Ovary (tissue), 9 donors: Measurements from ENCODE around the gene PALD1. TPM values are rescaled to one million over a fixed set of nuclear protein-coding genes. Genes with fewer than 3 reads are reported as not detected.

ENCODE experiments used
- DNase-seq, 5 donors: peaks; one replicate each; pipeline ENCODE4 v3.0.0-alpha.2; 2019 to 2020
- H3K27ac ChIP-seq, 2 donors: fragments of 200-600 bp; one replicate each; pipeline versions ENCODE4 v1.5.1 to v1.8.0; 2019 to 2022
- H3K27me3 ChIP-seq: fragments of 200-600 bp; one replicate; pipeline ENCODE4 v1.8.0; 2022
- H3K36me3 ChIP-seq: fragments of 200-600 bp; sonication (generic); one replicate; pipeline ENCODE4 v1.5.1; 2019
- H3K4me1 ChIP-seq: one replicate; pipeline ENCODE4 v1.8.1; 2013; ENCODE audit warnings: mild to moderate bottlenecking, moderate library complexity; ENCODE audit not compliant: insufficient read depth
- H3K4me3 ChIP-seq: fragments of 200-600 bp; sonication (generic); one replicate; pipeline ENCODE4 v1.5.1; 2017
- H3K9me3 ChIP-seq, 2 donors: fragments of 200-600 bp in 1 of 2; sonication (generic) in 1 of 2; one replicate each; pipeline versions ENCODE4 v1.5.1 to v1.8.1; 2013 to 2019; ENCODE audit warnings: mild to moderate bottlenecking in 1 of 2, moderate library complexity in 1 of 2
- CTCF ChIP-seq, 3 donors: fragments of 450-650 bp in 2 of 3; fragments of 200-600 bp in 1 of 3; IDR thresholded peaks; one replicate each; pipeline versions ENCODE4 v1.5.1 to v1.8.0; 2016 to 2022; ENCODE audit warnings: antibody characterized with exemption in 3 of 3, mild to moderate bottlenecking in 1 of 3
- EP300 ChIP-seq: sonication (generic); formaldehyde crosslinking; IDR thresholded peaks from one replicate; pipeline ENCODE4 v1.6.1; 2017; ENCODE audit warnings: antibody characterized with exemption
- POLR2A ChIP-seq: fragments of 450-650 bp; IDR thresholded peaks from one replicate; pipeline ENCODE4 v1.6.1; 2017; ENCODE audit warnings: antibody characterized with exemption, mild to moderate bottlenecking, moderate library complexity
- WGBS, 3 donors: extraction: QIAGEN DNeasy Blood & Tissue Kit in 1 of 3; methylation state at CpG; one replicate each; pipeline versions ENCODE4 v1.1.5 to v1.1.7; 2013 to 2017; 5-methylcytosine and 5-hydroxymethylcytosine counted together
- intact Hi-C, 4 donors: fragments of 100-400 bp; cut with DNase I; formaldehyde crosslinking; loops; one replicate each; pipeline versions ENCODE4 v1.11.0 to v1.15.1; 2022 to 2023
- polyA plus RNA-seq, 2 donors: library from polyadenylated mRNA; stranded (reverse); fragments of 200-250 nt in 1 of 2; fragments of 350-450 nt in 1 of 2; fragmentation: Illumina TruSeq in 1 of 2; extraction: RNeasy Lipid Tissue Mini Kit (QIAGEN cat#74804) in 1 of 2; gene quantifications; one replicate each; pipeline ENCODE4 v1.2.3, GENCODE V29; 2013 to 2014
- total RNA-seq, 7 donors: library from RNA; depleted of rRNA in 2 of 7; stranded (reverse); fragments of >200 nt in 2 of 7; fragmentation: NEBNext Ultra II Directional in 3 of 7; extraction: Animal tissue kit (Norgen Biotek cat#: 25700) in 3 of 7; gene quantifications; one replicate each; pipeline versions ENCODE4 v1.1.0 to v1.2.4, GENCODE V29; 2016 to 2023
- donor health status: DM: no; HTN: no; CAD: no; lungs with moderate emphysema.
- donor health status: DM: no; HTN: no; CAD: no.
- donor health status: Bipolar disorder and iron deficiency.
- donor health status: DM: yes; HTN: yes; CAD: no.
- donor health status: DM: no; HTN: no; CAD: no.
- donor health status: DM: yes; HTN: yes; CAD: no.

Gene PALD1
- total and polyA plus RNA-seq, 9 donors = 2.2 to 10.5 (median 6.8) TPM

- TF ChIP-seq CTCF (IDR thresholded peaks at IDR 0.05) (no peak), POLR2A (no peak), EP300 (no peak)
- DNase-seq = no peak
- no peaks in the 10 kb centered on the region for H3K4me1 ChIP-seq
- no peaks in the 10 kb centered on the region for H3K9me3 ChIP-seq
- intact Hi-C loops = no loop called here
- 79 to 86% (median 83%) methylated on average over 10 of the region's 10 CpGs for WGBS, 3 donors
- no peaks in the 10 kb centered on the region for H3K36me3 ChIP-seq
- H3K27ac ChIP-seq = no peak overlapping the region
- H3K4me3 ChIP-seq = no peak overlapping the region
- no peaks in the 10 kb centered on the region for H3K27me3 ChIP-seq
Measured at GRCh38 chr10:70534281-70534680, 55.7 kb downstream of the PALD1 start.

- Histone ChIP-seq H3K36me3 (no peaks in the 10 kb centered on the region), H3K27me3 (no peaks in the 10 kb centered on the region), H3K4me1 (no peaks in the 10 kb centered on the region), H3K4me3 (no peak overlapping the region), H3K9me3 (no peaks in the 10 kb centered on the region), H3K27ac (no peak overlapping the region)
- TF ChIP-seq EP300 (no peak), POLR2A (no peak), CTCF (IDR thresholded peaks at IDR 0.05) (no peak)
- WGBS, 3 donors = 93 to 100% (median 94%) methylated on average over 2 of the region's 2 CpGs
- DNase-seq = no peak
- intact Hi-C loops = loop anchor here in 2 of 4 donors (5.0 kb wide), 1 partner anchor 73 kb away; no protein-coding TSS in a partner anchor
Measured at GRCh38 chr10:70535001-70535400, 56.4 kb downstream of the PALD1 start.

GRCh38 chr10:70535451-70535850 is 56.9 kb downstream of the PALD1 start:
- TF ChIP-seq POLR2A (no peak), EP300 (no peak), CTCF (IDR thresholded peaks at IDR 0.05) (no peak)
- H3K4me1 ChIP-seq = no peaks in the 10 kb centered on the region
- H3K36me3 ChIP-seq = no peaks in the 10 kb centered on the region
- H3K4me3 ChIP-seq = no peak overlapping the region
- no peak overlapping the region for H3K27ac ChIP-seq
- no peaks in the 10 kb centered on the region for H3K9me3 ChIP-seq
- DNase-seq = no peak
- WGBS, 3 donors = 93 to 95% (median 94%) methylated on average over 5 of the region's 5 CpGs
- intact Hi-C loops = loop anchor here in 2 of 4 donors (5.0 kb wide), 1 partner anchor 73 kb away; no protein-coding TSS in a partner anchor
- no peaks in the 10 kb centered on the region for H3K27me3 ChIP-seq

- no peaks in the 10 kb centered on the region for H3K27me3 ChIP-seq
- no peak overlapping the region for H3K27ac ChIP-seq
- intact Hi-C loops = loop anchor here in 2 of 4 donors (5.0 kb wide), 1 partner anchor 74 kb away; no protein-coding TSS in a partner anchor
- WGBS, 3 donors = 72 to 82% (median 75%) methylated on average over 8 of the region's 8 CpGs
- no peak for TF ChIP-seq CTCF (IDR thresholded peaks at IDR 0.05)
- no peaks in the 10 kb centered on the region for H3K36me3 ChIP-seq
- H3K4me1 ChIP-seq = no peaks in the 10 kb centered on the region
- no peak overlapping the region for H3K4me3 ChIP-seq
- no peak for DNase-seq
- H3K9me3 ChIP-seq = no peaks in the 10 kb centered on the region
Measured at GRCh38 chr10:70536196-70536861, 57.8 kb downstream of the PALD1 start.
